ENCODE data around the gene CCSER1. TPM values are rescaled to one million over a fixed set of nuclear protein-coding genes. Genes with fewer than 3 reads are reported as not detected.

The CCSER1 gene
- total and polyA plus RNA-seq, 2 experiments from 2014 or later, result 2.9 to 3.4 TPM

DNA sequence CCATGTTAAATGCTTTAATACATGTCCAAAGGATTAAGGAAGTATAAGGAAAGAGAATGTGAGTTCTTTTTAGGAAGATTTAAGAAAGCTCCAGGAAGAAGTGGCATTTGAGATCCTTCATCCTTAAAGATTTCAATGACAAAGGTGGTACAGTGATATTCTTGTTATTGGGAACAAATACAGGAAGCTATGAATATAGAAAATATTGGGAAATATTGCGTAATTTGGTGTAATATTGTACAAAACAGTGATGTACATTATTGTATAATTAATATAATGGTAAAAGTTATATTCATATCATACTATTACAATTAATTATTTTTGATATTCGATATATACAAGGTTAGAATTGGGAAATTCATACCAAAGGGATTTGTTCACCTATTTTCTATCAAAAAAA, 937.9 kb downstream of the CCSER1 start (continued):
- TF ChIP-seq, protein P1, sequence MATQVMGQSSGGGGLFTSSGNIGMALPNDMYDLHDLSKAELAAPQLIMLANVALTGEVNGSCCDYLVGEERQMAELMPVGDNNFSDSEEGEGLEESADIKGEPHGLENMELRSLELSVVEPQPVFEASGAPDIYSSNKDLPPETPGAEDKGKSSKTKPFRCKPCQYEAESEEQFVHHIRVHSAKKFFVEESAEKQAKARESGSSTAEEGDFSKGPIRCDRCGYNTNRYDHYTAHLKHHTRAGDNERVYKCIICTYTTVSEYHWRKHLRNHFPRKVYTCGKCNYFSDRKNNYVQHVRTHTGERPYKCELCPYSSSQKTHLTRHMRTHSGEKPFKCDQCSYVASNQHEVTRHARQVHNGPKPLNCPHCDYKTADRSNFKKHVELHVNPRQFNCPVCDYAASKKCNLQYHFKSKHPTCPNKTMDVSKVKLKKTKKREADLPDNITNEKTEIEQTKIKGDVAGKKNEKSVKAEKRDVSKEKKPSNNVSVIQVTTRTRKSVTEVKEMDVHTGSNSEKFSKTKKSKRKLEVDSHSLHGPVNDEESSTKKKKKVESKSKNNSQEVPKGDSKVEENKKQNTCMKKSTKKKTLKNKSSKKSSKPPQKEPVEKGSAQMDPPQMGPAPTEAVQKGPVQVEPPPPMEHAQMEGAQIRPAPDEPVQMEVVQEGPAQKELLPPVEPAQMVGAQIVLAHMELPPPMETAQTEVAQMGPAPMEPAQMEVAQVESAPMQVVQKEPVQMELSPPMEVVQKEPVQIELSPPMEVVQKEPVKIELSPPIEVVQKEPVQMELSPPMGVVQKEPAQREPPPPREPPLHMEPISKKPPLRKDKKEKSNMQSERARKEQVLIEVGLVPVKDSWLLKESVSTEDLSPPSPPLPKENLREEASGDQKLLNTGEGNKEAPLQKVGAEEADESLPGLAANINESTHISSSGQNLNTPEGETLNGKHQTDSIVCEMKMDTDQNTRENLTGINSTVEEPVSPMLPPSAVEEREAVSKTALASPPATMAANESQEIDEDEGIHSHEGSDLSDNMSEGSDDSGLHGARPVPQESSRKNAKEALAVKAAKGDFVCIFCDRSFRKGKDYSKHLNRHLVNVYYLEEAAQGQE (IDR thresholded peaks at IDR 0.05; ENCODE audit: unreplicated experiment), result no peak
- TF ChIP-seq ETS1 (IDR thresholded peaks at IDR 0.05) (no peak), JUNB (IDR thresholded peaks at IDR 0.05; ENCODE audit: unreplicated experiment) (no peak), CTCF (conservative IDR thresholded peaks at IDR 0.05; ENCODE audit: low read depth in 2 of 2) (no peak), STAT1 (IDR thresholded peaks at IDR 0.05; ENCODE audit: unreplicated experiment) (no peak)

- H3K27ac Mint-ChIP-seq, result no peak overlapping the region
- no peak overlapping the region for H3K4me2 ChIP-seq
- DNase-seq (ENCODE audit: low spot score) (no peak), ATAC-seq (no peak)
- no peak overlapping the region for H3K27ac ChIP-seq (ENCODE audit: low read depth)
- H2AFZ ChIP-seq, result no peak overlapping the region
- no peaks in the 10 kb centered on the region for H3K9me2 ChIP-seq (ENCODE audit: insufficient read depth)
- no peak overlapping the region for H3K4me3 Mint-ChIP-seq
- peaks cover under 1% of the 10 kb centered on the region; the same call in 1 of the 3 replicates for H3K36me3 Mint-ChIP-seq (ENCODE audit: low read depth)
- no peaks in the 10 kb centered on the region for H3K4me1 ChIP-seq (ENCODE audit: insufficient read depth)
- no peak overlapping the region for H3K4me3 ChIP-seq
- H4K20me1 ChIP-seq (replicated peaks; ENCODE audit: insufficient read depth), result no peaks in the 10 kb centered on the region
- H3K27me3 Mint-ChIP-seq (ENCODE audit: insufficient read depth, low read depth, poor library complexity), result no peaks in the 10 kb centered on the region
- H3K79me2 ChIP-seq (replicated peaks; ENCODE audit: insufficient read depth), result no peaks in the 10 kb centered on the region
- H3F3A ChIP-seq (replicated peaks; ENCODE audit: low read depth), result no peaks in the 10 kb centered on the region
- H3K36me3 ChIP-seq (ENCODE audit: insufficient read depth), result no peaks in the 10 kb centered on the region
- H3K27me3 ChIP-seq (ENCODE audit: insufficient read depth), result no peaks in the 10 kb centered on the region
- peaks cover 7% of the 10 kb centered on the region; the same call in 2 of the 3 replicates for H3K9me3 Mint-ChIP-seq
- H3K4me1 Mint-ChIP-seq, result no peaks in the 10 kb centered on the region
- no peak for TF ChIP-seq ETS1 (IDR thresholded peaks at IDR 0.05)
- no peak for TF ChIP-seq EZH2phosphoT487 (IDR thresholded peaks at IDR 0.05; ENCODE audit: unreplicated experiment)
- TF ChIP-seq POLR2AphosphoS5 (IDR thresholded peaks at IDR 0.05; ENCODE audit: low read depth), result no peak
- no peak for TF ChIP-seq ZNF331 (CRISPR knock-in tag; IDR thresholded peaks at IDR 0.05; ENCODE audit: low read depth)
- TF ChIP-seq EZH2 (IDR thresholded peaks at IDR 0.05; ENCODE audit: low read depth, unreplicated experiment), result no peak
- no peak for TF ChIP-seq CREB1 (CRISPR knock-in tag; IDR thresholded peaks at IDR 0.05; ENCODE audit: low read depth)
- TF ChIP-seq NANOG (IDR thresholded peaks at IDR 0.05; ENCODE audit: borderline replicate concordance), result no peak
- TF ChIP-seq ZNF114 (CRISPR knock-in tag; IDR thresholded peaks at IDR 0.05), result no peak
- TF ChIP-seq, protein P1 (IDR thresholded peaks at IDR 0.05; ENCODE audit: unreplicated experiment), result no peak
- TF ChIP-seq JUNB (IDR thresholded peaks at IDR 0.05; ENCODE audit: unreplicated experiment), result no peak
- TF ChIP-seq CTCF (conservative IDR thresholded peaks at IDR 0.05; ENCODE audit: low read depth in 2 of 2), result no peak
Observed at GRCh38 chr4:91070736-91071135, 943.5 kb downstream of the CCSER1 start.
